HepG2 (cell line): ENCODE results near the gene XKR7. TPM values are rescaled to one million over a fixed set of nuclear protein-coding genes. Genes with fewer than 3 reads are reported as not detected.

ENCODE experiments used
- AFF4 ChIP-seq: sonication (generic); formaldehyde crosslinking; IDR thresholded peaks from 2 replicates; pipeline ENCODE4 v1.4.0; 2020; ENCODE audit warnings: missing genetic modification reagents
- ARID5B ChIP-seq: IDR thresholded peaks from 2 replicates; pipeline ENCODE4 v1.4.0; 2020; ENCODE audit warnings: mild to moderate bottlenecking, missing genetic modification reagents
- GFI1 ChIP-seq: sonication (generic); formaldehyde crosslinking; IDR thresholded peaks from 2 replicates; pipeline ENCODE4 v1.5.0; 2020; ENCODE audit warnings: missing genetic modification reagents, mild to moderate bottlenecking, borderline replicate concordance
- IRF2 ChIP-seq: IDR thresholded peaks from 2 replicates; pipeline ENCODE4 v1.6.1; 2018; ENCODE audit warnings: missing genetic modification reagents, missing compliant biosample characterization
- STAT5B ChIP-seq: sonication (generic); formaldehyde crosslinking; IDR thresholded peaks from 2 replicates; pipeline ENCODE4 v1.4.0; 2020; ENCODE audit warnings: missing genetic modification reagents
- SYNCRIP ChIP-seq: fragments of 200-400 bp; formaldehyde crosslinking; IDR thresholded peaks from 2 replicates; pipeline ENCODE4 v1.6.1; 2018; ENCODE audit warnings: mild to moderate bottlenecking, low read depth, low read length; ENCODE audit not compliant: insufficient read depth
- ZBTB37 ChIP-seq: sonication (generic); formaldehyde crosslinking; IDR thresholded peaks from 2 replicates; pipeline ENCODE4 v1.4.0; 2020; ENCODE audit warnings: mild to moderate bottlenecking, missing genetic modification reagents
- ZNF512 ChIP-seq: sonication (generic); formaldehyde crosslinking; IDR thresholded peaks from 2 replicates; pipeline ENCODE4 v1.4.0; 2020; ENCODE audit warnings: mild to moderate bottlenecking, missing genetic modification reagents
- ZNF556 ChIP-seq: sonication (generic); formaldehyde crosslinking; IDR thresholded peaks from 2 replicates; pipeline ENCODE4 v1.4.0; 2020; ENCODE audit warnings: mild to moderate bottlenecking, missing genetic modification reagents, borderline replicate concordance
- ZNF704 ChIP-seq: sonication (generic); formaldehyde crosslinking; IDR thresholded peaks from 2 replicates; pipeline ENCODE4 v1.8.1; 2023; ENCODE audit warnings: mild to moderate bottlenecking, inconsistent platforms, moderate library complexity, missing genetic modification reagents, borderline replicate concordance
- polyA plus RNA-seq, 8 experiments: library from polyadenylated mRNA; depleted of rRNA in 3 of 8; stranded (reverse) in 7 of 8; unstranded in 1 of 8; fragments of >200 nt; fragmentation: Illumina TruSeq in 4 of 8; extraction: Trizol in 4 of 8; gene quantifications; 2 replicates each; pipeline versions ENCODE4 v1.2.1 to v1.2.3, GENCODE V29; 2011 to 2016; ENCODE audit warnings: low read depth in 4 of 8, missing spikeins in 1 of 8, mixed read lengths in 1 of 8; ENCODE audit not compliant: insufficient read depth in 1 of 8
- total RNA-seq, 5 experiments: library from RNA; depleted of rRNA; stranded (reverse); fragments of >200 nt; fragmentation: Illumina TruSeq; extraction: Trizol; gene quantifications; 2 replicates each; pipeline ENCODE4 v1.2.3, GENCODE V29; 2016; ENCODE audit warnings: low read depth in 1 of 5

Gene XKR7
- total and polyA plus RNA-seq, 2 of the 13 experiments (the other 11 are each of a cell fraction or from before 2014, with no cell fraction given), result not detected

GRCh38 chr20:32024683-32025295, 56.8 kb downstream of the XKR7 start (continued):
- TF ChIP-seq ARID5B (CRISPR knock-in tag) (no peak), ZNF556 (CRISPR knock-in tag) (no peak), IRF2 (CRISPR knock-in tag) (no peak), ZNF704 (CRISPR knock-in tag) (no peak), GFI1 (CRISPR knock-in tag) (no peak), STAT5B (CRISPR knock-in tag) (no peak), ZNF512 (CRISPR knock-in tag) (peak; percentile 77; the same call in 1 of the 2 replicates), AFF4 (no peak), SYNCRIP (no peak), ZBTB37 (CRISPR knock-in tag) (no peak)
